Muscle layer of duodenum (tissue), 2 donors: Measurements from ENCODE around the gene C2orf68.

ENCODE experiments used
- H3K27ac ChIP-seq: one replicate; pipeline ENCODE4 v1.7.0; 2013; ENCODE audit warnings: mild to moderate bottlenecking, low read length
- H3K27me3 ChIP-seq: one replicate; pipeline ENCODE4 v1.7.0; 2013; ENCODE audit warnings: low read depth, mild to moderate bottlenecking, control low read depth, low read length
- H3K36me3 ChIP-seq, 2 donors: one replicate each; pipeline ENCODE4 v1.7.0; 2013; ENCODE audit warnings: low read length in 2 of 2, control low read depth in 1 of 2, mild to moderate bottlenecking in 1 of 2; ENCODE audit not compliant: insufficient read depth in 2 of 2, control insufficient read depth in 1 of 2
- H3K4me1 ChIP-seq, 2 donors: one replicate each; pipeline ENCODE4 v1.7.0; 2013; ENCODE audit warnings: low read length in 2 of 2, mild to moderate bottlenecking in 2 of 2, control low read depth in 1 of 2, moderate library complexity in 1 of 2; ENCODE audit not compliant: insufficient read depth in 2 of 2, control insufficient read depth in 1 of 2
- H3K4me3 ChIP-seq, 2 donors: one replicate each; pipeline ENCODE4 v1.7.0; 2013; ENCODE audit warnings: low read length in 2 of 2, low read depth in 1 of 2, mild to moderate bottlenecking in 1 of 2
- H3K9me3 ChIP-seq, 2 donors: one replicate each; pipeline ENCODE4 v1.7.0; 2013; ENCODE audit warnings: low read length in 2 of 2, control low read depth in 1 of 2, mild to moderate bottlenecking in 1 of 2; ENCODE audit not compliant: control insufficient read depth in 1 of 2
- donor health status: healthy.

The C2orf68 gene

DNA sequence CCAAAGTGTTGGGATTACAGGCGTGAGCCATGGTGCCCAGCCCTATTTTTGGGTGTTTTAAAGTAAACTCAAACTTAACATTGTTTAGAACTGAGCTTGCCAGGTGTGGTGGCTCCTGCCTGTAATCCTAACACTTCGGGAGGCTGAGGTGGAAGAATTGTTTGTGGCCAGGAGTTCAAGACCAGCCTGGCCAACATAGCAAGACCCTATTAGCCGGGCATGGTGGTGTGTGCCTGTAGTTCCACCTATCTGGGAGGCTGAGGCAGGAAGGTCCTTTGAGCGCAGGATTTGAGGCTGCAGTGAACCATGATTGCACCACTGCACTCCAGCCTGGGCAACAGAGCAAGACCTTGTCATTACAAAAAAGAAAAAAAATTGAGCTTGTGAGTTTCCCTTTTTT lies 38.6 kb upstream of the C2orf68 start:
- Histone ChIP-seq H3K4me3 (no peak overlapping the region), H3K9me3 (no peaks in the 10 kb centered on the region), H3K36me3 (peaks cover 45 to 56% of the 10 kb centered on the region in 2 donors), H3K4me1 (no peaks in the 10 kb centered on the region), H3K27ac (no peak overlapping the region), H3K27me3 (no peaks in the 10 kb centered on the region)

- Histone ChIP-seq H3K36me3 (peaks cover 52 to 66% of the 10 kb centered on the region in 2 donors), H3K9me3 (no peaks in the 10 kb centered on the region), H3K27ac (no peak overlapping the region), H3K4me1 (no peaks in the 10 kb centered on the region), H3K27me3 (no peaks in the 10 kb centered on the region), H3K4me3 (no peak overlapping the region)
These were observed 37.6 kb upstream of the C2orf68 start for GRCh38 chr2:85649201-85650190.

DNA sequence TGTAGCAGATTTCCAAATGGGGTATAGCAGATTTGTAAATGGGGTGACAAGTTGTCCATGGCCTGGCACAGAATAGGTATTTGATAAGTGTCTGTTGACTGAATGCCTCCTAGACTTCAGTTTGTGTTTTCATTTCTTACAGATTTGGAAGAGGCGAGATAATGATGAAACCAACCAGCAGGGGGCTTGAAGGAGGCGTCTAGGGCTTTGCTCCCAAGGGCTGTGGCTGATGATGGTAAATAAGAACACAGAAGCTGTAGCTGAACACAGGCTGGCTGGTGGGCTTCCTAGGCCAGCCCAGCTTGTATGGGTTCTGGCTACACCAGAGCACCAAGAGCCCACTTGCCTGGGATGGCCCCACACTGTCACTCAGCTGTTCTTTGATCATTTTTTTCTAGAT lies 36.8 kb upstream of the C2orf68 start:
- Histone ChIP-seq H3K4me3 (no peak overlapping the region), H3K27me3 (no peaks in the 10 kb centered on the region), H3K4me1 (no peaks in the 10 kb centered on the region), H3K9me3 (no peaks in the 10 kb centered on the region), H3K27ac (no peak overlapping the region), H3K36me3 (peaks cover 58 to 73% of the 10 kb centered on the region in 2 donors)

- H3K27me3 ChIP-seq = no peaks in the 10 kb centered on the region
- no peaks in the 10 kb centered on the region for H3K4me1 ChIP-seq
- H3K9me3 ChIP-seq = no peaks in the 10 kb centered on the region
- peaks cover 58 to 79% of the 10 kb centered on the region in 2 donors for H3K36me3 ChIP-seq
- no peak overlapping the region for H3K4me3 ChIP-seq
- H3K27ac ChIP-seq = no peak overlapping the region
These were observed 36.1 kb upstream of the C2orf68 start for GRCh38 chr2:85647823-85648526.

GRCh38 chr2:85646166-85646565 lies 34.3 kb upstream of the C2orf68 start:
- Histone ChIP-seq H3K9me3 (no peaks in the 10 kb centered on the region), H3K36me3 (peaks cover 65 to 93% of the 10 kb centered on the region in 2 donors), H3K4me3 (no peak overlapping the region), H3K27me3 (no peaks in the 10 kb centered on the region), H3K27ac (no peak overlapping the region), H3K4me1 (no peaks in the 10 kb centered on the region)

DNA sequence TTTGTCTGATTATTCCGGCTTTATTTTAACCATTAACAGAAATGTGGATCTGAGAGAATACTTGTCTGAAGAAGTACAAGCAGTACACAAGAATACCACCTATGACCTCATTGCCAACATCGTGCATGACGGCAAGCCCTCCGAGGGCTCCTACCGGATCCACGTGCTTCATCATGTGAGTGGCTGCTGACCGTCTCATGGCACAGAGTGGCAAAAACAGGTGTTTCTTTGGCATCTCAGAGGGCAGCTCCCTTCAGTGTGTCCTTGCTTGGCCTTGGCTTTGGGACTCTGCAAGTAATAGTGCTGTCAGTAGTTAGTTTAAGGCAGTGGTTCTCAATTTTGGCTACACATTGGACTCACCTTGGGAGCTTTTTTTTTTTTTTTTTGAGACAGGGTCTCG lies 33.0 kb upstream of the C2orf68 start:
- peaks cover 70 to 92% of the 10 kb centered on the region in 2 donors for H3K36me3 ChIP-seq
- no peak overlapping the region for H3K4me3 ChIP-seq
- no peaks in the 10 kb centered on the region for H3K27me3 ChIP-seq
- H3K9me3 ChIP-seq = no peaks in the 10 kb centered on the region
- no peak overlapping the region for H3K27ac ChIP-seq
- no peaks in the 10 kb centered on the region for H3K4me1 ChIP-seq

DNA sequence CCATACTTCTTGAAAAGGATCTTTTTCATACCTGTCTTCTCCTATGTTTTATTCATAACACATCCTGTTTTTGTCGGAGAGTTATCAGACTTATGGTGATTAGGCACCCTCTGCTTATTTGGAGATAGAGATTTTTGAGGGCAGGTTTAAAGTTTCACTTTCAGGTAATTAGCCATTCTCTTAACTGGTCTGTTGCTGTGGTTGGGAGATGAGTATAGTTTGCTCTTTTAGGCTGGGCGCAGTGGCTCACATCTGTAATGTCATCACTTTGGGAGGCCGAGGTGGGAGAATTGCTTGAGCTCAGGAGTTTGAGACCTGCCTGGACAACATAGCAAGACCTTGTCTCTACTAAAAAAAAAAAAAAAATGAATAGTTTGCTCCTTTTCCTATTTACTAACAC lies 30.9 kb upstream of the C2orf68 start:
- no peaks in the 10 kb centered on the region for H3K4me1 ChIP-seq
- H3K9me3 ChIP-seq = no peaks in the 10 kb centered on the region
- no peak overlapping the region for H3K4me3 ChIP-seq
- H3K36me3 ChIP-seq = peaks cover 60 to 83% of the 10 kb centered on the region in 2 donors
- no peak overlapping the region for H3K27ac ChIP-seq
- no peaks in the 10 kb centered on the region for H3K27me3 ChIP-seq

- no peaks in the 10 kb centered on the region for H3K9me3 ChIP-seq
- H3K4me1 ChIP-seq = peaks cover 0 to 3% of the 10 kb centered on the region in 2 donors
- no peak overlapping the region for H3K27ac ChIP-seq
- H3K4me3 ChIP-seq = no peak overlapping the region
- no peaks in the 10 kb centered on the region for H3K27me3 ChIP-seq
- H3K36me3 ChIP-seq = peaks cover 51 to 73% of the 10 kb centered on the region in 2 donors
These were observed 23.8 kb upstream of the C2orf68 start for GRCh38 chr2:85635636-85636035.

- Histone ChIP-seq H3K36me3 (peaks cover 55 to 78% of the 10 kb centered on the region in 2 donors), H3K4me1 (peaks cover 0 to 3% of the 10 kb centered on the region in 2 donors), H3K27me3 (no peaks in the 10 kb centered on the region), H3K4me3 (no peak overlapping the region), H3K27ac (no peak overlapping the region), H3K9me3 (no peaks in the 10 kb centered on the region)
These were observed 23.1 kb upstream of the C2orf68 start for GRCh38 chr2:85635011-85635410.

- H3K36me3 ChIP-seq = peaks cover 46 to 86% of the 10 kb centered on the region in 2 donors
- no peaks in the 10 kb centered on the region for H3K9me3 ChIP-seq
- no peak overlapping the region for H3K27ac ChIP-seq
- no peaks in the 10 kb centered on the region for H3K27me3 ChIP-seq
- H3K4me3 ChIP-seq = no peak overlapping the region
- H3K4me1 ChIP-seq = no peaks in the 10 kb centered on the region
These were observed 19.4 kb upstream of the C2orf68 start for GRCh38 chr2:85631316-85631715.

GRCh38 chr2:85628658-85629057 lies 16.8 kb upstream of the C2orf68 start:
- no peaks in the 10 kb centered on the region for H3K27me3 ChIP-seq
- no peak overlapping the region for H3K27ac ChIP-seq
- H3K4me1 ChIP-seq = no peaks in the 10 kb centered on the region
- H3K4me3 ChIP-seq = no peak overlapping the region
- peaks cover 48 to 93% of the 10 kb centered on the region in 2 donors for H3K36me3 ChIP-seq
- no peaks in the 10 kb centered on the region for H3K9me3 ChIP-seq
